Fibroblast of lung (primary cell): ENCODE measurements around the gene PDXDC1.

Source experiments
- CTCF ChIP-seq, 2 donors: IDR thresholded peaks in 1 of 2; conservative IDR thresholded peaks in 1 of 2; 1 replicate in 1 of 2; 2 replicates in 1 of 2; pipeline ENCODE4 v1.5.1; 2011 to 2012; ENCODE audit warnings: low read length in 2 of 2, control low read depth in 1 of 2, inconsistent platforms in 1 of 2, low read depth in 1 of 2, mild to moderate bottlenecking in 1 of 2
- EZH2 ChIP-seq: IDR thresholded peaks from 2 replicates; pipeline ENCODE4 v1.5.1; 2012; ENCODE audit warnings: low read length, control low read depth, mild to moderate bottlenecking; ENCODE audit errors: missing control alignments

- no peak for TF ChIP-seq CTCF (conservative IDR thresholded peaks at IDR 0.05 in 1 of 2, IDR thresholded peaks at IDR 0.05 in 1 of 2; ENCODE audit: low read depth in 1 of 2, low read length in 2 of 2)
- no peak for TF ChIP-seq EZH2
These were observed 83.0 kb downstream of the PDXDC1 start for GRCh38 chr16:15057681-15058417.
